ENCODE data around the gene KCNJ11.
A peak's percentile ranks its signal among the peaks of the same experiment; 100 is the strongest.

Gene KCNJ11

DNA sequence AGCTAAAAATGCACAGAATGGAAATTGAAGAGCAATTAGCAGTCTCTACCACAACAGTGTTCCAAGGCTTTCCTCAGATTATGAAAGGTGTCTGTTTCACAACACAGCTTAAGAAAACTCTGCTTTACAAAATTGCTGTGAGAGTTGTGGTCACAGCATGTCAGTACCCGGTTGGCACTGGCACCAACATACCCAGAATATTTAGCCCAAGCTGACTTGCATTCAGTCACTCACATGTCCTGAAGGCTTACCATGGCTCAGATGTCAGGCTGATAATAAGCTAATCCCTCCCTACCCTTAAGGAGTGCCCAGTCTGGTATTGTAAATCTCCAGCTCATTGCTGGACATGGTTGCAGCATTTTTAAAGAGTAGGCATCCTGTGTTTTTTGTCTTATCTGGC, 22.0 kb downstream of the KCNJ11 start:
- DNase-seq, result no peak

DNA sequence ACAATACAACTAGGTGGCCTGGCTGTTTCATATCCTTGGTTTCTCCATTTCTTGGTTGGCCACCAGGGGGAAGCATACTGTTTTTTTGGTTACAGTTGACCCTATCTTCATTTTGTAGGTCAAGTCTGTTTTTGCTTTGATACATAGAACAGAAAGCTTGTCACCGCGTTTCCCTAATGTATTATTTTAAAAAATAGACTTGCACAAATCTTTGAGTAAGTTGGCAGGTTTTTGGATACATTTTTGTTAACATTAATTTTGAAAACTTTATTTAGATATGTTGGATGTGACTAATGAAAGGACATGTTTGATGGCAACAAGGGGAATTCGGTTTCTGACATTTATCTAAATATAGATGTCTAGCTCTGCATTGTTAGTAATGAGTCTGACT, 33.9 kb downstream of the KCNJ11 start:
- DNase-seq, result peak; percentile 8

DNA sequence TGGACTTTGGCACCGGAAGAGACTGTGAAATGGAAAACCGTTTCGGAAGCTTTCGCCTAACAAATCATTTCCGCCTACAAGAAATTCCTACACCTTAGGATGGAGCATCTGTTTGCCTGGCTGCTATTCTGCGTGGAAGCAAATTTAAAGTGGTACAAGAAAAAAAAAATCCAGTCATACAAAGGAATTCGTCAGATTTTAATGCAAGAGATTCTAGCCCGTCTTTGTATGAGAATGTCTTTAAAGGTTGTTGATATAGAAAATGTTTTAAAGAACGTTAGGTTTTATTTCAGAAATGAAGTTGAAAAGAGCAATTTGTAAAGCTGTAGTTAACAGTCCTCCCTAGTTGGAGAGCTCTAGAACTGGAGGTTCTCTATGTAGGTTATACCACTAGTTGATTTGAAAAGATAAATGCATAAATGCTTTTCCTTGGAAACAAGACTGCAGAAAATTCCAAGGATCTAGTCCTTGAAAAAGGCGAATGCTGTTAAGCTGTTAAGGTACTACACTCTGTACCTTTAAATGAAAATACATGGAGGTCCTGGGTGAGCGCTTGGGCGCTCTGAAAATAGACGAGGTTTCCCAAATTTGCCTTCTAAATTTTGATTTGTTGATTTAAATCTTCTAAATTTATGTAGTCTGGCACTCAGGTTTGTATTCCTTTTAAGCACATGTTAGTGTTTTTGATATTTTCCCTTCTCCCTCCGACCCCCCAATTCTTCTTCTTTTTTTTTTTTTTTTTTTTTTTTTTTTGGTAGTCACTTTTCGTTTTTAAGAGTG, 34.4 kb downstream of the KCNJ11 start:
- DNase-seq, result no peak

GRCh38 chr11:17352950-17353820, 35.3 kb downstream of the KCNJ11 start:
- peak; percentile 86 for DNase-seq

GRCh38 chr11:17351510-17352176, 36.8 kb downstream of the KCNJ11 start, which contains the start of gene NCR3LG1:
Gene NCR3LG1, plus strand, starts transcription at chr11:17351800. Its CDS starts 170 bp downstream, at chr11:17351970.
- DNase-seq, result peak; percentile 79

- DNase-seq, result no peak
These were observed 37.3 kb downstream of the KCNJ11 start for GRCh38 chr11:17351172-17351509.

GRCh38 chr11:17350455-17351171, 37.8 kb downstream of the KCNJ11 start:
- no peak for DNase-seq

GRCh38 chr11:17347676-17348075, 40.8 kb downstream of the KCNJ11 start:
- DNase-seq, result no peak

DNA sequence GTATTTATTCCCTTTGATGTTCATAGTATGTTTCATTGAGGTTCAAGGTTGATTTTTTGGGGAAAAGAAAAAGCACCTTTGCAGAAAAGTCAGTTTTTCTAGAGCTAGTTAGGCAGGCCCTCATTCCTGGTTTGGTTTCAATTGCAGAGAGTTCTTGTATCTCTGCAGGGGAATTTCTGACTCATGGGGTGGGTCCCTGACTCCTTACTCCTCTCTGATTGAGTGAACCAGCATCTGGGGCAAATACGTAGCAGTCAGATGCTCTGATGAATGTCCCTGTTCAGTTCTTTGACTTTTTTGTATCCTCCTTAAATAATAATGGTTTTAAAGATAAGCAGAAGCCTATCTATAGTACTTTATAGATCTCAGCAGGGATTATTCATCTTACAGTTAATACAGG, 44.6 kb downstream of the KCNJ11 start:
- no peak for DNase-seq

DNA sequence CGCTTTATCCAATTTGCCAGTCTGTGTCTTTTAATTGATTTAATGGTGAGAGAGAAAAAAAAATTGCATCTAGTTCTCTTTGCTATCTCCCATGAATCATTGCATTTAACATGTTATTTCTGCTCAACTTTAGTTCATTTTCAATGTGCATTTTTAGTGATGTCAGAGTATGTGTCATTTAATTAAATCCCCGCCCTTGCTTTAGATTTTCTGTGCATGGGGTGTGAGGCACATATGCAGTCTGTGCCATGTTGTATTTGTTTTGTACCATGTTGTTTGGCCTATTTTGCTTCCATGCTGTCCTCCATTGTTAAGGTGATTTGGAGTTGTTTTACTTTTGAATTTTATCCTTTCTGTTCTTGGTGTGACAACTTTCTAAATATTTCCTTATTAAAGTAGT, 45.2 kb downstream of the KCNJ11 start:
- DNase-seq, result no peak

All from right kidney (tissue), 1 donor.